ENCODE results near the gene COL26A1.
"Not testable (repeated sequence)": the region's sequence is repeated elsewhere in the genome, so short reads cannot be mapped to it uniquely, and the experiment has no call there.

Gene COL26A1

GRCh38 chr7:101402835-101403234 lies 40.2 kb downstream of the COL26A1 start:
- Mint-ChIP-seq H3K4me3 (no peak overlapping the region), H3K4me1 (ENCODE audit: low read depth) (no peaks in the 10 kb centered on the region), H3K36me3 (ENCODE audit: low read depth) (no peaks in the 10 kb centered on the region), H3K27ac (no peak overlapping the region), H3K9me3 (no peaks in the 10 kb centered on the region), H3K27me3 (ENCODE audit: low read depth) (peaks cover 4% of the 10 kb centered on the region)

- Mint-ChIP-seq H3K4me1 (ENCODE audit: low read depth) (no peaks in the 10 kb centered on the region), H3K27ac (no peak overlapping the region), H3K4me3 (no peak overlapping the region), H3K9me3 (peaks cover 12% of the 10 kb centered on the region), H3K27me3 (ENCODE audit: low read depth) (peaks cover 12% of the 10 kb centered on the region), H3K36me3 (ENCODE audit: low read depth) (no peaks in the 10 kb centered on the region)
Measured at GRCh38 chr7:101405474-101406067, 42.9 kb downstream of the COL26A1 start.

- no peak overlapping the region for H3K4me3 Mint-ChIP-seq
- peaks cover 12% of the 10 kb centered on the region for H3K9me3 Mint-ChIP-seq
- no peaks in the 10 kb centered on the region for H3K36me3 Mint-ChIP-seq (ENCODE audit: low read depth)
- no peak overlapping the region for H3K27ac Mint-ChIP-seq
- peaks cover 8% of the 10 kb centered on the region for H3K27me3 Mint-ChIP-seq (ENCODE audit: low read depth)
- H3K4me1 Mint-ChIP-seq (ENCODE audit: low read depth) = peaks cover 4% of the 10 kb centered on the region
Measured at GRCh38 chr7:101410743-101411507, 48.2 kb downstream of the COL26A1 start.

GRCh38 chr7:101411508-101411874 lies 48.8 kb downstream of the COL26A1 start:
- Mint-ChIP-seq H3K4me1 (ENCODE audit: low read depth) (peaks cover 4% of the 10 kb centered on the region), H3K36me3 (ENCODE audit: low read depth) (no peaks in the 10 kb centered on the region), H3K4me3 (no peak overlapping the region), H3K9me3 (peaks cover 12% of the 10 kb centered on the region), H3K27ac (no peak overlapping the region), H3K27me3 (ENCODE audit: low read depth) (peaks cover 8% of the 10 kb centered on the region)

- Mint-ChIP-seq H3K4me1 (ENCODE audit: low read depth) (peaks cover 4% of the 10 kb centered on the region), H3K36me3 (ENCODE audit: low read depth) (no peaks in the 10 kb centered on the region), H3K9me3 (peaks cover 12% of the 10 kb centered on the region), H3K27me3 (ENCODE audit: low read depth) (peaks cover 8% of the 10 kb centered on the region), H3K27ac (no peak overlapping the region), H3K4me3 (no peak overlapping the region)
Measured at GRCh38 chr7:101412976-101413375, 50.3 kb downstream of the COL26A1 start.

GRCh38 chr7:101418694-101419093 lies 56.0 kb downstream of the COL26A1 start:
- no peaks in the 10 kb centered on the region for H3K36me3 Mint-ChIP-seq (ENCODE audit: low read depth)
- no peaks in the 10 kb centered on the region for H3K9me3 Mint-ChIP-seq
- H3K27me3 Mint-ChIP-seq (ENCODE audit: low read depth) = peaks cover 3% of the 10 kb centered on the region
- H3K4me1 Mint-ChIP-seq (ENCODE audit: low read depth) = peaks cover 3% of the 10 kb centered on the region
- no peak overlapping the region for H3K27ac Mint-ChIP-seq
- H3K4me3 Mint-ChIP-seq = no peak overlapping the region

- no peaks in the 10 kb centered on the region for H3K36me3 Mint-ChIP-seq (ENCODE audit: low read depth)
- no peak overlapping the region for H3K27ac Mint-ChIP-seq
- H3K4me3 Mint-ChIP-seq = no peak overlapping the region
- no peaks in the 10 kb centered on the region for H3K9me3 Mint-ChIP-seq
- peaks cover 3% of the 10 kb centered on the region for H3K4me1 Mint-ChIP-seq (ENCODE audit: low read depth)
- H3K27me3 Mint-ChIP-seq (ENCODE audit: low read depth) = peaks cover 3% of the 10 kb centered on the region
Measured at GRCh38 chr7:101419831-101420230, 57.2 kb downstream of the COL26A1 start.

GRCh38 chr7:101420436-101420835 lies 57.8 kb downstream of the COL26A1 start:
- Mint-ChIP-seq H3K4me1 (ENCODE audit: low read depth) (peaks cover 3% of the 10 kb centered on the region), H3K4me3 (no peak overlapping the region), H3K27ac (no peak overlapping the region), H3K9me3 (no peaks in the 10 kb centered on the region), H3K27me3 (ENCODE audit: low read depth) (peaks cover 3% of the 10 kb centered on the region), H3K36me3 (ENCODE audit: low read depth) (no peaks in the 10 kb centered on the region)

- H3K4me3 Mint-ChIP-seq = no peak overlapping the region
- peaks cover 3% of the 10 kb centered on the region for H3K4me1 Mint-ChIP-seq (ENCODE audit: low read depth)
- H3K36me3 Mint-ChIP-seq (ENCODE audit: low read depth) = no peaks in the 10 kb centered on the region
- no peaks in the 10 kb centered on the region for H3K9me3 Mint-ChIP-seq
- peaks cover 3% of the 10 kb centered on the region for H3K27me3 Mint-ChIP-seq (ENCODE audit: low read depth)
- no peak overlapping the region for H3K27ac Mint-ChIP-seq
Measured at GRCh38 chr7:101422356-101423195, 59.9 kb downstream of the COL26A1 start.

GRCh38 chr7:101426303-101427011 lies 63.8 kb downstream of the COL26A1 start:
- no peaks in the 10 kb centered on the region for H3K9me3 Mint-ChIP-seq
- H3K4me3 Mint-ChIP-seq = no peak overlapping the region
- no peaks in the 10 kb centered on the region for H3K4me1 Mint-ChIP-seq (ENCODE audit: low read depth)
- H3K36me3 Mint-ChIP-seq (ENCODE audit: low read depth) = no peaks in the 10 kb centered on the region
- no peak overlapping the region for H3K27ac Mint-ChIP-seq
- peaks cover 7% of the 10 kb centered on the region for H3K27me3 Mint-ChIP-seq (ENCODE audit: low read depth)

- Mint-ChIP-seq H3K4me1 (ENCODE audit: low read depth) (no peaks in the 10 kb centered on the region), H3K9me3 (no peaks in the 10 kb centered on the region), H3K4me3 (no peak overlapping the region), H3K36me3 (ENCODE audit: low read depth) (no peaks in the 10 kb centered on the region), H3K27me3 (ENCODE audit: low read depth) (peaks cover 4% of the 10 kb centered on the region), H3K27ac (no peak overlapping the region)
Measured at GRCh38 chr7:101428093-101428866, 65.6 kb downstream of the COL26A1 start.

GRCh38 chr7:101432316-101432715 lies 69.6 kb downstream of the COL26A1 start:
- H3K9me3 Mint-ChIP-seq = no peaks in the 10 kb centered on the region
- no peaks in the 10 kb centered on the region for H3K36me3 Mint-ChIP-seq (ENCODE audit: low read depth)
- no peak overlapping the region for H3K4me3 Mint-ChIP-seq
- no peaks in the 10 kb centered on the region for H3K4me1 Mint-ChIP-seq (ENCODE audit: low read depth)
- peaks cover 4% of the 10 kb centered on the region for H3K27me3 Mint-ChIP-seq (ENCODE audit: low read depth)
- no peak overlapping the region for H3K27ac Mint-ChIP-seq

GRCh38 chr7:101433688-101434087 lies 71.0 kb downstream of the COL26A1 start:
- no peak overlapping the region for H3K4me3 Mint-ChIP-seq
- H3K9me3 Mint-ChIP-seq = no peaks in the 10 kb centered on the region
- no peaks in the 10 kb centered on the region for H3K36me3 Mint-ChIP-seq (ENCODE audit: low read depth)
- H3K27me3 Mint-ChIP-seq (ENCODE audit: low read depth) = no peaks in the 10 kb centered on the region
- H3K4me1 Mint-ChIP-seq (ENCODE audit: low read depth) = no peaks in the 10 kb centered on the region
- no peak overlapping the region for H3K27ac Mint-ChIP-seq

GRCh38 chr7:101434155-101434554 lies 71.5 kb downstream of the COL26A1 start:
- not testable (repeated sequence) for H3K27ac Mint-ChIP-seq; H3K9me3 Mint-ChIP-seq; H3K36me3 Mint-ChIP-seq (ENCODE audit: low read depth); H3K4me3 Mint-ChIP-seq; H3K4me1 Mint-ChIP-seq (ENCODE audit: low read depth); H3K27me3 Mint-ChIP-seq (ENCODE audit: low read depth)
